ENCODE data around the gene FARSA. TPM values are rescaled to one million over a fixed set of nuclear protein-coding genes. Genes with fewer than 3 reads are reported as not detected.

Gene FARSA
- total RNA-seq, 1 experiment from 2014 or later, result 194 TPM

GRCh38 chr19:12875086-12875485 lies 58.4 kb downstream of the FARSA start:
- Histone ChIP-seq H3K36me3 (ENCODE audit: low read depth, low read length) (no peaks in the 10 kb centered on the region), H3F3A (ENCODE audit: low read length, unreplicated experiment) (no peaks in the 10 kb centered on the region), H2AFZ (ENCODE audit: low read length) (no peak overlapping the region), H3K4me2 (ENCODE audit: low read length) (no peak overlapping the region), H3K27me3 (ENCODE audit: low read length) (no peaks in the 10 kb centered on the region), H3K27ac (ENCODE audit: low read length) (no peak overlapping the region), H4K20me1 (ENCODE audit: low read length) (no peaks in the 10 kb centered on the region), H3K79me2 (ENCODE audit: low read length) (no peaks in the 10 kb centered on the region), H3K9ac (ENCODE audit: low read length) (no peak overlapping the region), H3K4me3 (ENCODE audit: low read length) (no peak overlapping the region), H3K9me3 (ENCODE audit: low read length) (no peaks in the 10 kb centered on the region), H3K4me1 (ENCODE audit: insufficient read depth, low read length) (peaks cover 6% of the 10 kb centered on the region; the same call in 1 of the 2 replicates), H3K9me2 (replicated peaks; ENCODE audit: low read length) (no peaks in the 10 kb centered on the region)
- no TSS peak for BruUV-seq (replicated peaks)
- no peak for TF ChIP-seq EZH2 (IDR thresholded peaks at IDR 0.05; ENCODE audit: low read length, unreplicated experiment)
- TF ChIP-seq, protein P1, sequence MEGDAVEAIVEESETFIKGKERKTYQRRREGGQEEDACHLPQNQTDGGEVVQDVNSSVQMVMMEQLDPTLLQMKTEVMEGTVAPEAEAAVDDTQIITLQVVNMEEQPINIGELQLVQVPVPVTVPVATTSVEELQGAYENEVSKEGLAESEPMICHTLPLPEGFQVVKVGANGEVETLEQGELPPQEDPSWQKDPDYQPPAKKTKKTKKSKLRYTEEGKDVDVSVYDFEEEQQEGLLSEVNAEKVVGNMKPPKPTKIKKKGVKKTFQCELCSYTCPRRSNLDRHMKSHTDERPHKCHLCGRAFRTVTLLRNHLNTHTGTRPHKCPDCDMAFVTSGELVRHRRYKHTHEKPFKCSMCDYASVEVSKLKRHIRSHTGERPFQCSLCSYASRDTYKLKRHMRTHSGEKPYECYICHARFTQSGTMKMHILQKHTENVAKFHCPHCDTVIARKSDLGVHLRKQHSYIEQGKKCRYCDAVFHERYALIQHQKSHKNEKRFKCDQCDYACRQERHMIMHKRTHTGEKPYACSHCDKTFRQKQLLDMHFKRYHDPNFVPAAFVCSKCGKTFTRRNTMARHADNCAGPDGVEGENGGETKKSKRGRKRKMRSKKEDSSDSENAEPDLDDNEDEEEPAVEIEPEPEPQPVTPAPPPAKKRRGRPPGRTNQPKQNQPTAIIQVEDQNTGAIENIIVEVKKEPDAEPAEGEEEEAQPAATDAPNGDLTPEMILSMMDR (conservative IDR thresholded peaks at IDR 0.05; ENCODE audit: low read depth, low read length), result no peak
- no peak for TF ChIP-seq EZH2phosphoT487 (IDR thresholded peaks at IDR 0.05; ENCODE audit: borderline replicate concordance, low read length)
- ChIA-PET CTCF (no interaction called here), POLR2A (ENCODE audit: unreplicated experiment) (no interaction called here)
- no peak for ATAC-seq
- intact Hi-C loops (cut with micrococcal nuclease), result no loop called here
- DNase-seq, result no peak

DNA sequence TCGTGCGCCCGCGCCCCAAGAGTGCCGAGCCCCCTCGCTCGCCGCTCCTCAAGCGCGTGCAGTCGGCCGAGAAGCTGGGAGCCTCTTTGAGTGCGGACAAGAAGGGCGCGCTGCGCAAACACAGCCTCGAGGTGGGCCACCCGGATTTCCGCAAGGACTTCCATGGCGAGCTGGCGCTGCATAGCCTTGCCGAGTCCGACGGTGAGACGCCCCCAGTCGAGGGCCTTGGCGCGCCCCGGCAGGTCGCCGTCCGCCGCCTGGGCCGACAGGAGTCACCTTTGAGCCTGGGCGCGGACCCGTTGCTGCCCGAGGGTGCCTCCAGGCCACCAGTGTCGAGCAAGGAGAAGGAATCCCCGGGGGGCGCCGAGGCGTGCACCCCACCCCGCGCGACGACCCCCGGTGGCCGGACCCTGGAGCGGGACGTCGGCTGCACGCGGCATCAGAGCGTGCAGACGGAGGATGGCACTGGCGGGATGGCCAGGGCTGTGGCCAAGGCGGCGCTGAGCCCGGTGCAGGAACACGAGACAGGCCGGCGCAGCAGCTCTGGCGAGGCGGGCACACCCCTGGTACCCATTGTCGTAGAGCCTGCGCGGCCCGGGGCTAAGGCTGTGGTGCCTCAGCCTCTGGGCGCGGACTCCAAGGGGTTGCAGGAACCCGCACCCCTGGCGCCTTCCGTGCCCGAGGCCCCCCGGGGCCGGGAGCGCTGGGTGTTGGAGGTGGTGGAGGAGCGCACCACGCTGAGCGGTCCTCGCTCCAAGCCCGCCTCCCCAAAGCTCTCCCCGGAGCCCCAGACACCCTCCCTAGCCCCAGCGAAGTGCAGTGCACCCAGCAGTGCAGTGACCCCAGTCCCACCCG lies 59.4 kb downstream of the FARSA start:
- Histone ChIP-seq H3K79me2 (ENCODE audit: low read length) (no peaks in the 10 kb centered on the region), H3K4me1 (ENCODE audit: insufficient read depth, low read length) (peaks cover 6% of the 10 kb centered on the region; the same call in 1 of the 2 replicates), H4K20me1 (ENCODE audit: low read length) (no peaks in the 10 kb centered on the region), H3K9me3 (ENCODE audit: low read length) (no peaks in the 10 kb centered on the region), H3K4me3 (ENCODE audit: low read length) (no peak overlapping the region; the same call in 1 of the 2 replicates), H3K27ac (ENCODE audit: low read length) (no peak overlapping the region), H3F3A (ENCODE audit: low read length, unreplicated experiment) (no peaks in the 10 kb centered on the region), H3K9ac (ENCODE audit: low read length) (no peak overlapping the region), H3K27me3 (ENCODE audit: low read length) (no peaks in the 10 kb centered on the region), H3K9me2 (replicated peaks; ENCODE audit: low read length) (no peaks in the 10 kb centered on the region), H3K36me3 (ENCODE audit: low read depth, low read length) (no peaks in the 10 kb centered on the region), H3K4me2 (ENCODE audit: low read length) (peak overlapping the region; percentile 60), H2AFZ (ENCODE audit: low read length) (no peak overlapping the region)
- POLR2A ChIA-PET (ENCODE audit: unreplicated experiment), result no interaction called here
- intact Hi-C loops (cut with micrococcal nuclease), result no loop called here
- ATAC-seq, result no peak
- CTCF ChIA-PET, result no interaction called here
- no peak for TF ChIP-seq EZH2 (IDR thresholded peaks at IDR 0.05; ENCODE audit: low read length, unreplicated experiment)
- TF ChIP-seq EZH2phosphoT487 (IDR thresholded peaks at IDR 0.05; ENCODE audit: borderline replicate concordance, low read length), result no peak
- TF ChIP-seq, protein P1 (conservative IDR thresholded peaks at IDR 0.05; ENCODE audit: low read depth, low read length), result no peak
- no peak for DNase-seq
- no TSS peak for BruUV-seq (replicated peaks)

Data from PC-3 (cell line).